HL-60 (cell line): ENCODE results near the gene MGAT4B.
A peak's percentile ranks its signal among the peaks of the same experiment; 100 is the strongest.

ENCODE experiments used
- DNase-seq, 2 experiments: peaks; one replicate each; pipeline ENCODE4 v3.0.0-alpha.2; 2010 to 2020; ENCODE audit warnings: low read depth in 1 of 2, low spot score in 1 of 2
- H3K27ac ChIP-seq: fragments of 250-450 bp; sonication (Bioruptor Pico); replicated peaks from 2 replicates; pipeline ENCODE4 v1.5.1; 2020; ENCODE audit warnings: mild to moderate bottlenecking, moderate library complexity
- H3K27me3 ChIP-seq: fragments of 250-450 bp; sonication (Bioruptor Pico); 2 replicates; pipeline ENCODE4 v1.5.1; 2021; ENCODE audit warnings: mild to moderate bottlenecking, moderate library complexity; ENCODE audit not compliant: insufficient read depth, poor library complexity, severe bottlenecking
- H3K4me3 ChIP-seq: replicated peaks from 2 replicates; pipeline ENCODE4 v1.5.1; 2011; ENCODE audit warnings: mild to moderate bottlenecking, control low read depth, low read length; ENCODE audit not compliant: insufficient read depth
- CTCF ChIP-seq: IDR thresholded peaks from one replicate; pipeline ENCODE4 v1.5.1; 2011; ENCODE audit warnings: low read length, control low read depth, inconsistent platforms; ENCODE audit not compliant: insufficient read depth
- GABPA ChIP-seq: IDR thresholded peaks from 2 replicates; pipeline ENCODE4 v1.6.1; 2012; ENCODE audit warnings: low read depth
- POLR2AphosphoS5 ChIP-seq: IDR thresholded peaks from 2 replicates; pipeline ENCODE4 v1.6.1; 2012; ENCODE audit warnings: low read depth
- REST ChIP-seq: IDR thresholded peaks from 2 replicates; pipeline ENCODE4 v1.6.1; 2012; ENCODE audit warnings: low read depth; ENCODE audit not compliant: insufficient replicate concordance
- SPI1 ChIP-seq: IDR thresholded peaks from 2 replicates; pipeline ENCODE4 v1.6.1; 2012; ENCODE audit warnings: low read depth, mild to moderate bottlenecking, borderline replicate concordance

Gene MGAT4B

GRCh38 chr5:179805529-179806249 lies 977 bp downstream of the MGAT4B start:
- peak in 1 of 2 experiments; percentile 45 for DNase-seq
- Histone ChIP-seq H3K27ac (peak overlapping the region; percentile 97), H3K27me3 (no peaks in the 10 kb centered on the region), H3K4me3 (peak overlapping the region; percentile 72)
- TF ChIP-seq REST (no peak), GABPA (no peak), POLR2AphosphoS5 (no peak; the same call in 1 of the 2 replicates), CTCF (no peak), SPI1 (no peak)

- peak overlapping the region; percentile 97 for H3K27ac ChIP-seq
- no peaks in the 10 kb centered on the region for H3K27me3 ChIP-seq
- peak overlapping the region; percentile 72 for H3K4me3 ChIP-seq
- peak in 1 of 2 experiments; percentile 31 for DNase-seq
- TF ChIP-seq POLR2AphosphoS5: no peak
- TF ChIP-seq SPI1: no peak
- no peak for TF ChIP-seq REST
- no peak for TF ChIP-seq GABPA
- TF ChIP-seq CTCF: no peak
Measured at GRCh38 chr5:179805070-179805528, 1.6 kb downstream of the MGAT4B start.

GRCh38 chr5:179804555-179804947 lies 2.1 kb downstream of the MGAT4B start:
- no peaks in the 10 kb centered on the region for H3K27me3 ChIP-seq
- TF ChIP-seq GABPA: no peak
- no peak for TF ChIP-seq REST
- TF ChIP-seq CTCF: no peak
- TF ChIP-seq POLR2AphosphoS5: no peak
- TF ChIP-seq SPI1: no peak
- peak overlapping the region; percentile 97 for H3K27ac ChIP-seq
- peak overlapping the region; percentile 72 for H3K4me3 ChIP-seq
- no peak for DNase-seq
